GM12892 (cell line): ENCODE results near the gene TRIP12.

Experiments used
- POLR2A ChIP-seq: IDR thresholded peaks from 2 replicates; pipeline ENCODE4 v1.6.1; 2011; ENCODE audit warnings: low read depth, low read length, control low read depth
- POLR2AphosphoS5 ChIP-seq: IDR thresholded peaks from 2 replicates; pipeline ENCODE4 v1.6.1; 2011; ENCODE audit warnings: low read depth, low read length, control low read depth

DNA sequence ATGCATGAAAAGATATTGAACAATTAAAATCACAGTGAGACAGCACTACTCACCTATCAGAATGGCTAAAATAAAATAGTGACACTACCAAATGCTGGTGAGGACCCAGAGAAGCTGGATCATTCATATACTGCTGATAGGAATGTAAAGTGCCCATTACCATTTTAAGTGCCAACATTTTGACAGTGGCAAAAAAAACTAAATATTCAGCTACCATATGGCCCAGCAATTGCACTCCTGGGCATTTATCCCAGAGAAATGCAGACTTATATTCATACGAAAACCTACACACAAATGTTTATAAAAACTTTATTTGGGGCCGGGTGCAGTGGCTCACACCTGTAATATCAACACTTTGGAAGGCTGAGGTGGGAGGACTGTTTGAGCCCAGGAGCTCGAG is 48.1 kb upstream of the TRIP12 start:
- TF ChIP-seq POLR2A (no peak), POLR2AphosphoS5 (no peak)
